ENCODE data around the gene MAP1LC3C. TPM values are rescaled to one million over a fixed set of nuclear protein-coding genes. Genes with fewer than 3 reads are reported as not detected.
A peak's percentile ranks its signal among the peaks of the same experiment; 100 is the strongest.

MAP1LC3C gene
- total RNA-seq, 1 experiment from 2014 or later: 1.2 TPM

GRCh38 chr1:242006976-242007375 lies 8.1 kb upstream of the MAP1LC3C start:
- DNase-seq: no peak
- Histone ChIP-seq H3K79me2 (ENCODE audit: low read depth) (no peaks in the 10 kb centered on the region), H3K9me3 (ENCODE audit: insufficient read depth, low read depth) (no peaks in the 10 kb centered on the region), H3K27me3 (ENCODE audit: insufficient read depth, low read depth) (no peaks in the 10 kb centered on the region), H3K36me3 (ENCODE audit: low read depth) (no peaks in the 10 kb centered on the region), H4K20me1 (ENCODE audit: insufficient read depth) (no peaks in the 10 kb centered on the region), H3F3A (ENCODE audit: insufficient read depth, low read depth) (no peaks in the 10 kb centered on the region), H3K27ac (no peak overlapping the region), H3K4me3 (no peak overlapping the region), H3K4me1 (replicated peaks; ENCODE audit: insufficient read depth) (peaks cover 8% of the 10 kb centered on the region; the same call in 1 of the 2 replicates), H3K4me2 (no peak overlapping the region), H2AFZ (no peak overlapping the region), H3K9me2 (ENCODE audit: insufficient read depth) (no peaks in the 10 kb centered on the region)
- ChIA-PET CTCF (interaction anchor here (0.7 kb wide), 1 partner anchor 23 kb away, joined by 4 read pairs; no protein-coding TSS in a partner anchor), POLR2A (ENCODE audit: unreplicated experiment) (no interaction called here)
- BruUV-seq (replicated peaks): no TSS peak
- no peak for TF ChIP-seq EZH2 (IDR thresholded peaks at IDR 0.05; ENCODE audit: low read depth)
- no peak for TF ChIP-seq CTCF (conservative IDR thresholded peaks at IDR 0.05)
- intact Hi-C loops (cut with micrococcal nuclease; ENCODE audit: unreplicated experiment): loop anchor here (5.0 kb wide), 1 partner anchor 415 kb away; no protein-coding TSS in a partner anchor

- H3K27me3 ChIP-seq (ENCODE audit: insufficient read depth, low read depth): no peaks in the 10 kb centered on the region
- no peak overlapping the region for H3K4me2 ChIP-seq
- no peaks in the 10 kb centered on the region for H3F3A ChIP-seq (ENCODE audit: insufficient read depth, low read depth)
- no peaks in the 10 kb centered on the region for H3K9me3 ChIP-seq (ENCODE audit: insufficient read depth, low read depth)
- no peaks in the 10 kb centered on the region for H3K9me2 ChIP-seq (ENCODE audit: insufficient read depth)
- H3K4me3 ChIP-seq: no peak overlapping the region
- H4K20me1 ChIP-seq (ENCODE audit: insufficient read depth): no peaks in the 10 kb centered on the region
- TF ChIP-seq EZH2 (IDR thresholded peaks at IDR 0.05; ENCODE audit: low read depth) (no peak), CTCF (conservative IDR thresholded peaks at IDR 0.05) (no peak)
- H2AFZ ChIP-seq: no peak overlapping the region
- H3K4me1 ChIP-seq (replicated peaks; ENCODE audit: insufficient read depth): peaks cover 8% of the 10 kb centered on the region; the same call in 1 of the 2 replicates
- POLR2A ChIA-PET (ENCODE audit: unreplicated experiment): interaction anchor here (0.6 kb wide), 1 partner anchor 10 kb away, joined by 6 read pairs; no protein-coding TSS in a partner anchor
- intact Hi-C loops (cut with micrococcal nuclease; ENCODE audit: unreplicated experiment): loop anchor here (2.0 to 5.0 kb wide), 2 partner anchors 365 to 414 kb away; partner anchors contain the start of genes CHML and OPN3
- no TSS peak for BruUV-seq (replicated peaks)
- no peaks in the 10 kb centered on the region for H3K36me3 ChIP-seq (ENCODE audit: low read depth)
- no peaks in the 10 kb centered on the region for H3K79me2 ChIP-seq (ENCODE audit: low read depth)
- peak in 1 of 2 experiments; percentile 43 for DNase-seq
- no peak overlapping the region for H3K27ac ChIP-seq
- CTCF ChIA-PET: interaction anchor here (0.6 kb wide), 2 partner anchors 16 to 469 kb away, joined by 4 to 9 read pairs; no protein-coding TSS in a partner anchor
These were observed 7.1 kb upstream of the MAP1LC3C start for GRCh38 chr1:242005866-242006535.

GRCh38 chr1:242004751-242005495 lies 6.0 kb upstream of the MAP1LC3C start:
- H3K36me3 ChIP-seq (ENCODE audit: low read depth): no peaks in the 10 kb centered on the region
- no peak overlapping the region for H2AFZ ChIP-seq
- BruUV-seq (replicated peaks): no TSS peak
- peak; percentile 46 to 61 for DNase-seq
- H3K27me3 ChIP-seq (ENCODE audit: insufficient read depth, low read depth): no peaks in the 10 kb centered on the region
- H4K20me1 ChIP-seq (ENCODE audit: insufficient read depth): no peaks in the 10 kb centered on the region
- H3K79me2 ChIP-seq (ENCODE audit: low read depth): no peaks in the 10 kb centered on the region
- no peak overlapping the region for H3K27ac ChIP-seq
- H3F3A ChIP-seq (ENCODE audit: insufficient read depth, low read depth): no peaks in the 10 kb centered on the region
- H3K9me2 ChIP-seq (ENCODE audit: insufficient read depth): no peaks in the 10 kb centered on the region
- ChIA-PET CTCF (interaction anchor here (0.6 kb wide), 1 partner anchor 15 kb away, joined by 4 read pairs; no protein-coding TSS in a partner anchor), POLR2A (ENCODE audit: unreplicated experiment) (interaction anchor here (0.5 kb wide), 1 partner anchor 166 kb away, joined by 3 read pairs; no protein-coding TSS in a partner anchor)
- TF ChIP-seq CTCF (conservative IDR thresholded peaks at IDR 0.05): no peak
- TF ChIP-seq EZH2 (IDR thresholded peaks at IDR 0.05; ENCODE audit: low read depth): no peak
- intact Hi-C loops (cut with micrococcal nuclease; ENCODE audit: unreplicated experiment): loop anchor here (2.0 to 5.0 kb wide), 2 partner anchors 364 to 413 kb away; partner anchors contain the start of genes CHML and OPN3
- H3K9me3 ChIP-seq (ENCODE audit: insufficient read depth, low read depth): no peaks in the 10 kb centered on the region
- H3K4me1 ChIP-seq (replicated peaks; ENCODE audit: insufficient read depth): peaks cover 8% of the 10 kb centered on the region; the same call in 1 of the 2 replicates
- no peak overlapping the region for H3K4me3 ChIP-seq
- no peak overlapping the region for H3K4me2 ChIP-seq
